ENCODE measurements around the gene RFX4. TPM values are rescaled to one million over a fixed set of nuclear protein-coding genes. Genes with fewer than 3 reads are reported as not detected.

RFX4 gene
- total and polyA plus RNA-seq, 2 of the 8 experiments (the other 6 are each of a cell fraction or from before 2014, with no cell fraction given): 0.06 TPM; not detected in 1

DNA sequence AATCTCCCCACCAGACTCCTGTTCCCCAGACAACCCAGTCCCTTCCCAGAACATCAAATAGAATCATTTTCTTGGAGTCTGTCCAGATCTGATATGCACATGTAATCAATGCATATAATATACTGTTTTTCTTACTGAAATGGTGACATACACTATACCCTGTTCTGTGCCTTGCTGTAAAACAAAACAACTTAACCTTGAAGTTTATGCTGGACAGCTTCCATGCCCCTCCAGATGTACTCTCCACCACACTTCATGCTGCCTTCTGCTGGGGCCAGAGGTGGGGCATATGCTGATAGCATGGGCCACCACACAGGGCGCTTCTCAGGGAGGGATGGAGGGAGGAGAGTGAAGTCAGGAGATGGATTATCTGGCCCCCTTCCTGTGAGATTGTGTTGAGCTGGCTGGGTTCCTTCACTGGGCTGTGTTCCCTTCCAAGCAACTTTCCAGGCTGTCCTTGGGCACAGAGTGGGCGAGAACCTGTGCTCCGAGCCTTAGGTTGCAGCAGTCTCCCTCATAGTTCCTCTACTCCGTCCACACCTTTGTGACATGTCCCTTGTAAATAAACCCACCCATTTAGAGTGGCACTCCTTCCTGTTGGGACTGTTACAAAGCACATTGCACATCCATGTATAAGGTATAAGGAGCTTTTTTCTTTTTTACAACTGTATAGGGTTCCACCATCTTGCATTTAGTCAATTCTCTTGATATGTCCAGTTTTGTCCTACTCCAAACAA is 114.0 kb downstream of the RFX4 start:
- POLR2A ChIA-PET (ENCODE audit: partially characterized antibody): no interaction called here
- no peak overlapping the region for H3K4ac ChIP-seq (replicated peaks; ENCODE audit: insufficient read length, low read depth, low read length)

More for the DNA sequence above, 114.0 kb downstream of the RFX4 start:
- no peak overlapping the region for H3K9ac ChIP-seq (replicated peaks in 1 of 4; ENCODE audit: extremely low read depth in 1 of 4, low read depth in 3 of 4, low read length in 3 of 4)
- H3K27me3 ChIP-seq (replicated peaks in 1 of 4; ENCODE audit: control insufficient read depth in 3 of 4, extremely low read depth in 1 of 4, insufficient read depth in 3 of 4, low read length in 3 of 4): no peaks in the 10 kb centered on the region; a peak in 1 of 7 replicates
- no peak overlapping the region for H2BK120ac ChIP-seq (replicated peaks; ENCODE audit: low read depth, low read length)
- H3K27ac ChIP-seq (ENCODE audit: low read depth, low read length): no peak overlapping the region
- H3K36me3 ChIP-seq (ENCODE audit: control insufficient read depth in 2 of 4, insufficient read depth in 4 of 4, low read length in 3 of 4): no peaks in the 10 kb centered on the region
- H2BK12ac ChIP-seq (ENCODE audit: low read depth, low read length): no peak overlapping the region
- no peak overlapping the region for H3K4me2 ChIP-seq (ENCODE audit: insufficient read depth in 1 of 2, low read depth in 2 of 2, low read length in 2 of 2)
- no peaks in the 10 kb centered on the region for H3K79me2 ChIP-seq (ENCODE audit: control insufficient read depth in 1 of 2, insufficient read depth in 2 of 2, low read length in 2 of 2)
- DNase-seq (ENCODE audit: low read depth in 1 of 2, low spot score in 2 of 2): no peak
- H2BK5ac ChIP-seq (ENCODE audit: low read depth, low read length): no peak overlapping the region
- 0 out of 2 replicates have a peak overlapping the region, but pooled peaks have one; percentile 21 for H2BK15ac ChIP-seq (ENCODE audit: low read length)
- H4K91ac ChIP-seq (replicated peaks; ENCODE audit: insufficient read length, low read length): no peak overlapping the region
- no peak overlapping the region for H3K23ac ChIP-seq (ENCODE audit: insufficient read length)
- H3K23me2 ChIP-seq (ENCODE audit: low read depth, low read length): no peaks in the 10 kb centered on the region
- H2BK20ac ChIP-seq (ENCODE audit: low read length): no peak overlapping the region
- no peaks in the 10 kb centered on the region for H3K4me1 ChIP-seq (replicated peaks in 1 of 4; ENCODE audit: control insufficient read depth in 3 of 4, insufficient read depth in 4 of 4, low read length in 3 of 4)
- no peaks in the 10 kb centered on the region for H4K20me1 ChIP-seq (replicated peaks in 1 of 2; ENCODE audit: control insufficient read depth in 1 of 2, insufficient read depth in 2 of 2, low read length in 2 of 2)
- H3K4me3 ChIP-seq (ENCODE audit: extremely low read depth in 1 of 4, insufficient read depth in 2 of 4, low read depth in 3 of 4, low read length in 4 of 4): no peak overlapping the region
- H4K5ac ChIP-seq (ENCODE audit: insufficient read length, low read depth, low read length): no peak overlapping the region
- TF ChIP-seq HDAC2 (IDR thresholded peaks at IDR 0.05; ENCODE audit: borderline replicate concordance in 1 of 2, low read depth in 2 of 2, low read length in 2 of 2) (no peak), CREB1 (IDR thresholded peaks at IDR 0.05) (no peak), MAFK (IDR thresholded peaks at IDR 0.05; ENCODE audit: low read depth, low read length) (no peak)
- FAIRE-seq: no peak
- H3K79me1 ChIP-seq (ENCODE audit: low read depth, low read length): no peaks in the 10 kb centered on the region
- no peak overlapping the region for H4K8ac ChIP-seq (ENCODE audit: extremely low read depth, insufficient read depth, low read length)
- no peak overlapping the region for H2AFZ ChIP-seq (ENCODE audit: low read length)
- no peak overlapping the region for H3K18ac ChIP-seq (ENCODE audit: extremely low read depth, low read length)
- H3K14ac ChIP-seq (ENCODE audit: insufficient read length): no peak overlapping the region
- WGBS, 2 experiments (ENCODE audit: extremely low coverage in 1 of 2, insufficient coverage in 1 of 2, insufficient read length in 1 of 2, insufficient replicate concordance in 2 of 2, low coverage in 1 of 2, low lambda C conversion rate in 2 of 2, missing lambda C conversion rate in 1 of 2): 92% methylated on average over 4 of the region's 4 CpGs; no CpG with 5 or more reads in 1 of the 2 experiments
- no peak overlapping the region for H2AK5ac ChIP-seq (ENCODE audit: low read depth, low read length)
- H3K56ac ChIP-seq (replicated peaks; ENCODE audit: insufficient read length, low read depth, low read length): no peak overlapping the region
- CTCF ChIA-PET (ENCODE audit: partially characterized antibody): no interaction called here
- H3K9me3 ChIP-seq (ENCODE audit: insufficient read depth in 2 of 2, low read depth in 1 of 2, low read length in 1 of 2): 0 out of 4 replicates have a peak, but pooled peaks cover 0 to 5% of the 10 kb centered on the region in 2 experiments
